GM12872 (cell line): ENCODE results near the gene FOXRED2.

Source experiments
- CTCF ChIP-seq: IDR thresholded peaks from 3 replicates; pipeline ENCODE4 v1.5.1; 2011; ENCODE audit warnings: low read depth, mild to moderate bottlenecking, low read length, moderate library complexity; ENCODE audit not compliant: insufficient read depth

The FOXRED2 gene

GRCh38 chr22:36510966-36511881 is 4.4 kb upstream of the FOXRED2 start:
- TF ChIP-seq CTCF, result peak; percentile 71

GRCh38 chr22:36510384-36510783 is 3.5 kb upstream of the FOXRED2 start:
- TF ChIP-seq CTCF, result no peak

GRCh38 chr22:36507518-36508010 is 724 bp upstream of the FOXRED2 start:
- TF ChIP-seq CTCF, result no peak

GRCh38 chr22:36505998-36506635 is 723 bp downstream of the FOXRED2 start:
- no peak for TF ChIP-seq CTCF

GRCh38 chr22:36497910-36498665 is 8.8 kb downstream of the FOXRED2 start:
- no peak for TF ChIP-seq CTCF

GRCh38 chr22:36493690-36494110 is 13.1 kb downstream of the FOXRED2 start:
- peak; percentile 20; the same call in 1 of the 3 replicates for TF ChIP-seq CTCF

GRCh38 chr22:36492109-36492508 is 14.7 kb downstream of the FOXRED2 start:
- TF ChIP-seq CTCF, result no peak
